Keratinocyte (primary cell): Measurements from ENCODE around the gene BASP1. TPM values are rescaled to one million over a fixed set of nuclear protein-coding genes. Genes with fewer than 3 reads are reported as not detected.

Source experiments
- DNase-seq: peaks from one replicate; pipeline ENCODE4 v3.0.0-alpha.2; 2011; ENCODE audit warnings: low read depth, missing footprints, low spot score
- FAIRE-seq: peaks from 2 replicates; lab custom pipeline; 2011; peaks lifted over from hg19 to GRCh38; lab: Jason Lieb, UNC
- H2AFZ ChIP-seq: 2 replicates; pipeline ENCODE4 v1.6.0; 2012; ENCODE audit warnings: low read length, control low read depth, inconsistent platforms; ENCODE audit not compliant: control insufficient read depth
- H3K27ac ChIP-seq: 2 replicates; pipeline ENCODE4 v1.5.1; 2011; ENCODE audit warnings: low read length; ENCODE audit not compliant: control insufficient read depth, insufficient read depth
- H3K27me3 ChIP-seq: 3 replicates; pipeline ENCODE4 v1.6.0; 2011; ENCODE audit warnings: low read length; ENCODE audit not compliant: control insufficient read depth, insufficient read depth; ENCODE audit errors: extremely low read depth
- H3K36me3 ChIP-seq, 2 experiments: 2 replicates in 1 of 2; 3 replicates in 1 of 2; pipeline ENCODE4 v1.5.1; 2011; ENCODE audit warnings: low read length in 2 of 2, mild to moderate bottlenecking in 1 of 2; ENCODE audit not compliant: control insufficient read depth in 2 of 2, insufficient read depth in 2 of 2; ENCODE audit errors: extremely low read depth in 1 of 2
- H3K4me1 ChIP-seq: 3 replicates; pipeline ENCODE4 v1.5.1; 2011; ENCODE audit warnings: low read length; ENCODE audit not compliant: control insufficient read depth, insufficient read depth; ENCODE audit errors: extremely low read depth
- H3K4me2 ChIP-seq: 3 replicates; pipeline ENCODE4 v1.6.0; 2011; ENCODE audit warnings: low read depth, low read length; ENCODE audit not compliant: control insufficient read depth, insufficient read depth; ENCODE audit errors: extremely low read depth
- H3K4me3 ChIP-seq, 3 experiments: fragments of 200-600 bp in 1 of 3; sonication (generic) in 1 of 3; 2 replicates in 2 of 3; 3 replicates in 1 of 3; pipeline ENCODE4 v1.5.1; 2011 to 2016; ENCODE audit warnings: low read length in 3 of 3, mild to moderate bottlenecking in 3 of 3, control low read depth in 2 of 3, inconsistent platforms in 1 of 3, low read depth in 1 of 3, mixed read lengths in 1 of 3, mixed run types in 1 of 3, moderate library complexity in 1 of 3; ENCODE audit not compliant: control insufficient read depth in 2 of 3, insufficient read depth in 2 of 3; ENCODE audit errors: extremely low read depth in 1 of 3
- H3K79me2 ChIP-seq: 2 replicates; pipeline ENCODE4 v1.6.0; 2012; ENCODE audit warnings: low read length; ENCODE audit not compliant: control insufficient read depth, insufficient read depth
- H3K9ac ChIP-seq: 3 replicates; pipeline ENCODE4 v1.6.0; 2011; ENCODE audit warnings: low read length; ENCODE audit not compliant: control insufficient read depth, insufficient read depth; ENCODE audit errors: extremely low read depth
- H3K9me1 ChIP-seq: 3 replicates; pipeline ENCODE4 v1.6.0; 2011; ENCODE audit warnings: low read length; ENCODE audit not compliant: control insufficient read depth, insufficient read depth; ENCODE audit errors: extremely low read depth
- H3K9me3 ChIP-seq: 2 replicates; pipeline ENCODE4 v1.5.1; 2012; ENCODE audit warnings: low read depth, low read length; ENCODE audit not compliant: control insufficient read depth
- H4K20me1 ChIP-seq: 3 replicates; pipeline ENCODE4 v1.6.0; 2011; ENCODE audit warnings: low read length; ENCODE audit not compliant: control insufficient read depth, insufficient read depth; ENCODE audit errors: extremely low read depth
- CTCF ChIP-seq, 3 experiments: IDR thresholded peaks in 1 of 3; conservative IDR thresholded peaks in 1 of 3; optimal IDR thresholded peaks in 1 of 3; 2 replicates in 2 of 3; 3 replicates in 1 of 3; pipeline versions ENCODE3 to v1.5.1; 2011; ENCODE audit warnings: low read length in 3 of 3, mild to moderate bottlenecking in 3 of 3, moderate library complexity in 2 of 3, control low read depth in 1 of 3, inconsistent platforms in 1 of 3; ENCODE audit not compliant: insufficient read depth in 2 of 3; ENCODE audit errors: extremely low read depth in 1 of 3
- EZH2 ChIP-seq: IDR thresholded peaks from one replicate; pipeline ENCODE4 v1.6.1; 2012; ENCODE audit warnings: inconsistent platforms, mild to moderate bottlenecking, low read length, moderate library complexity
- dilution Hi-C: fragments of 300-500 bp; cut with MboI; formaldehyde crosslinking; loops from one replicate; pipeline ENCODE4 v1.7.0; 2020; ENCODE audit warnings: low sequenced_read_pairs; ENCODE audit not compliant: extremely low pct_ligation_motif_present
- polyA plus RNA-seq, 5 experiments: library from polyadenylated mRNA; depleted of rRNA in 3 of 5; stranded (reverse) in 3 of 5; stranded (forward) in 1 of 5; unstranded in 1 of 5; fragments of >200 nt; gene quantifications; 1 replicate in 1 of 5; 2 replicates in 3 of 5; 3 replicates in 1 of 5; pipeline versions ENCODE4 v1.2.1 to v1.2.3, GENCODE V29; 2011 to 2012; ENCODE audit warnings: missing spikeins in 2 of 5, low read depth in 1 of 5, low replicate concordance in 1 of 5

The BASP1 gene
- polyA plus RNA-seq, 1 donor (not counting 4 experiments of a cell fraction or from before 2014, with no cell fraction given) = 127 TPM

- no peak overlapping the region for H2AFZ ChIP-seq
- no peak overlapping the region for H3K27ac ChIP-seq
- no peak overlapping the region for H3K4me3 ChIP-seq
- H4K20me1 ChIP-seq = peaks cover 3% of the 10 kb centered on the region
- DNase-seq (no peak), FAIRE-seq (no peak)
- peaks cover 29% of the 10 kb centered on the region for H3K79me2 ChIP-seq
- no peaks in the 10 kb centered on the region for H3K9me1 ChIP-seq
- TF ChIP-seq EZH2 (no peak), CTCF (optimal IDR thresholded peaks at IDR 0.05 in 1 of 3, IDR thresholded peaks at IDR 0.05 in 1 of 3, conservative IDR thresholded peaks at IDR 0.05 in 1 of 3; ENCODE audit: extremely low read depth in 1 of 3, insufficient read depth in 2 of 3, low read length in 3 of 3) (no peak)
- H3K9ac ChIP-seq = no peak overlapping the region
- dilution Hi-C loops = no loop called here
- no peaks in the 10 kb centered on the region for H3K4me1 ChIP-seq
- H3K4me2 ChIP-seq = no peak overlapping the region
- peaks cover 10 to 19% of the 10 kb centered on the region in 2 experiments for H3K36me3 ChIP-seq
- H3K27me3 ChIP-seq = no peaks in the 10 kb centered on the region
- H3K9me3 ChIP-seq = no peaks in the 10 kb centered on the region
These were observed 58.1 kb downstream of the BASP1 start for GRCh38 chr5:17275289-17276158.

GRCh38 chr5:17276445-17276844, 59.0 kb downstream of the BASP1 start:
- DNase-seq = no peak
- H3K4me3 ChIP-seq = no peak overlapping the region
- H3K4me2 ChIP-seq = no peak overlapping the region
- H3K4me1 ChIP-seq = no peaks in the 10 kb centered on the region
- H4K20me1 ChIP-seq = peaks cover 3% of the 10 kb centered on the region
- H3K27ac ChIP-seq = no peak overlapping the region
- H3K27me3 ChIP-seq = no peaks in the 10 kb centered on the region
- TF ChIP-seq EZH2 (no peak), CTCF (optimal IDR thresholded peaks at IDR 0.05 in 1 of 3, IDR thresholded peaks at IDR 0.05 in 1 of 3, conservative IDR thresholded peaks at IDR 0.05 in 1 of 3; ENCODE audit: extremely low read depth in 1 of 3, insufficient read depth in 2 of 3, low read length in 3 of 3) (no peak)
- H3K9me3 ChIP-seq = no peaks in the 10 kb centered on the region
- no peak for FAIRE-seq
- peaks cover 21% of the 10 kb centered on the region for H3K79me2 ChIP-seq
- H3K36me3 ChIP-seq = peaks cover 10 to 19% of the 10 kb centered on the region in 2 experiments
- dilution Hi-C loops = no loop called here
- H3K9me1 ChIP-seq = no peaks in the 10 kb centered on the region
- no peak overlapping the region for H2AFZ ChIP-seq
- H3K9ac ChIP-seq = no peak overlapping the region
